Neural cell (in vitro differentiated cells): ENCODE data around the gene GOLGA2.

Source experiments
- POLR2AphosphoS5 ChIP-seq: IDR thresholded peaks from 2 replicates; pipeline ENCODE4 v1.6.1; 2012
- TF ChIP-seq, protein P1 (sequence below): fragments of 450-650 bp; IDR thresholded peaks from 2 replicates; pipeline ENCODE4 v1.5.1; 2014; ENCODE audit warnings: antibody characterized with exemption, mild to moderate bottlenecking, moderate library complexity; ENCODE audit not compliant: poor library complexity, severe bottlenecking

GRCh38 chr9:128257086-128257825 lies 18.6 kb downstream of the GOLGA2 start:
- TF ChIP-seq, protein P1, sequence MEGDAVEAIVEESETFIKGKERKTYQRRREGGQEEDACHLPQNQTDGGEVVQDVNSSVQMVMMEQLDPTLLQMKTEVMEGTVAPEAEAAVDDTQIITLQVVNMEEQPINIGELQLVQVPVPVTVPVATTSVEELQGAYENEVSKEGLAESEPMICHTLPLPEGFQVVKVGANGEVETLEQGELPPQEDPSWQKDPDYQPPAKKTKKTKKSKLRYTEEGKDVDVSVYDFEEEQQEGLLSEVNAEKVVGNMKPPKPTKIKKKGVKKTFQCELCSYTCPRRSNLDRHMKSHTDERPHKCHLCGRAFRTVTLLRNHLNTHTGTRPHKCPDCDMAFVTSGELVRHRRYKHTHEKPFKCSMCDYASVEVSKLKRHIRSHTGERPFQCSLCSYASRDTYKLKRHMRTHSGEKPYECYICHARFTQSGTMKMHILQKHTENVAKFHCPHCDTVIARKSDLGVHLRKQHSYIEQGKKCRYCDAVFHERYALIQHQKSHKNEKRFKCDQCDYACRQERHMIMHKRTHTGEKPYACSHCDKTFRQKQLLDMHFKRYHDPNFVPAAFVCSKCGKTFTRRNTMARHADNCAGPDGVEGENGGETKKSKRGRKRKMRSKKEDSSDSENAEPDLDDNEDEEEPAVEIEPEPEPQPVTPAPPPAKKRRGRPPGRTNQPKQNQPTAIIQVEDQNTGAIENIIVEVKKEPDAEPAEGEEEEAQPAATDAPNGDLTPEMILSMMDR = no peak
- peak; percentile 26 for TF ChIP-seq POLR2AphosphoS5
